Glomerular visceral epithelial cell (primary cell): Measurements from ENCODE around the gene SLC1A3.

Experiments used
- DNase-seq: peaks from one replicate; pipeline ENCODE4 v3.0.0-alpha.2; 2016; ENCODE audit errors: extremely low spot score

SLC1A3 gene

GRCh38 chr5:36717131-36717695, 110.8 kb downstream of the SLC1A3 start:
- no peak for DNase-seq

- DNase-seq, result no peak
These were observed 112.9 kb downstream of the SLC1A3 start for GRCh38 chr5:36719282-36719681.

- no peak for DNase-seq
These were observed 114.3 kb downstream of the SLC1A3 start for GRCh38 chr5:36720688-36721087.

GRCh38 chr5:36721664-36722235, 115.3 kb downstream of the SLC1A3 start:
- DNase-seq, result no peak

GRCh38 chr5:36722900-36723299, 116.5 kb downstream of the SLC1A3 start:
- DNase-seq, result no peak

GRCh38 chr5:36723912-36724311, 117.5 kb downstream of the SLC1A3 start:
- no peak for DNase-seq

GRCh38 chr5:36724467-36725332, 118.3 kb downstream of the SLC1A3 start:
- no peak for DNase-seq

- DNase-seq, result no peak
These were observed 119.9 kb downstream of the SLC1A3 start for GRCh38 chr5:36726317-36726716.

GRCh38 chr5:36726767-36727166, 120.4 kb downstream of the SLC1A3 start:
- DNase-seq, result no peak

GRCh38 chr5:36728697-36729543, 122.5 kb downstream of the SLC1A3 start:
- DNase-seq, result peak; percentile 66

- no peak for DNase-seq
These were observed 124.3 kb downstream of the SLC1A3 start for GRCh38 chr5:36730537-36731216.

GRCh38 chr5:36733183-36733582, 126.8 kb downstream of the SLC1A3 start:
- no peak for DNase-seq

GRCh38 chr5:36734422-36734821, 128.0 kb downstream of the SLC1A3 start:
- DNase-seq, result peak; percentile 16

GRCh38 chr5:36735891-36736290, 129.5 kb downstream of the SLC1A3 start:
- no peak for DNase-seq
